Immature natural killer cell (primary cell): ENCODE results near the gene TMEM131L. TPM values are rescaled to one million over a fixed set of nuclear protein-coding genes. Genes with fewer than 3 reads are reported as not detected.
A peak's percentile ranks its signal among the peaks of the same experiment; 100 is the strongest.
"Not testable (repeated sequence)": the region's sequence is repeated elsewhere in the genome, so short reads cannot be mapped to it uniquely, and the experiment has no call there.

Experiments
- DNase-seq, 3 donors: peaks; one replicate each; pipeline ENCODE4 v3.0.0; 2022; ENCODE audit warnings: mixed read lengths in 1 of 3
- H3K27ac Mint-ChIP-seq, 6 donors: one replicate each; pipeline ENCODE4 v1.8.0; 2020; ENCODE audit warnings: mixed read lengths in 6 of 6, mild to moderate bottlenecking in 5 of 6, inconsistent platforms in 4 of 6, moderate library complexity in 3 of 6
- H3K27me3 Mint-ChIP-seq, 3 donors: one replicate each; pipeline ENCODE4 v1.8.0; 2020 to 2021; ENCODE audit warnings: low read depth in 3 of 3, mild to moderate bottlenecking in 3 of 3, mixed read lengths in 3 of 3, moderate library complexity in 3 of 3, inconsistent platforms in 1 of 3
- H3K36me3 Mint-ChIP-seq, 3 donors: one replicate each; pipeline ENCODE4 v1.8.0; 2020; ENCODE audit warnings: mixed read lengths in 3 of 3, inconsistent platforms in 2 of 3, mild to moderate bottlenecking in 2 of 3
- H3K4me1 Mint-ChIP-seq, 2 donors: one replicate each; pipeline ENCODE4 v1.8.0; 2020; ENCODE audit warnings: inconsistent platforms in 2 of 2, mild to moderate bottlenecking in 2 of 2, mixed read lengths in 2 of 2, moderate library complexity in 1 of 2
- H3K4me3 Mint-ChIP-seq, 5 donors: one replicate each; pipeline ENCODE4 v1.8.0; 2020; ENCODE audit warnings: mild to moderate bottlenecking in 5 of 5, mixed read lengths in 5 of 5, inconsistent platforms in 3 of 5, moderate library complexity in 3 of 5
- H3K9me3 Mint-ChIP-seq, 6 donors: one replicate each; pipeline ENCODE4 v1.8.0; 2020; ENCODE audit warnings: mild to moderate bottlenecking in 6 of 6, mixed read lengths in 6 of 6, inconsistent platforms in 4 of 6, moderate library complexity in 3 of 6
- polyA plus RNA-seq, 3 donors: library from polyadenylated mRNA; unstranded; fragments of 300-500 nt; fragmentation: Illumina TruSeq; gene quantifications; one replicate each; pipeline ENCODE4 v1.2.3, GENCODE V29; 2021

Gene TMEM131L
- polyA plus RNA-seq, 3 donors from 2014 or later = 9.3 to 32.4 (median 20.6) TPM

- Mint-ChIP-seq H3K9me3 (no peaks in the 10 kb centered on the region), H3K27me3 (peaks cover 0 to 4% (median 3%) of the 10 kb centered on the region in 3 donors), H3K4me1 (peaks cover 38 to 59% of the 10 kb centered on the region in 2 donors), H3K27ac (peak overlapping the region; percentile 82 to 96 (median 92)), H3K4me3 (peak overlapping the region; percentile 82 to 99 (median 84)), H3K36me3 (peaks cover 0 to 3% (median 0%) of the 10 kb centered on the region in 3 donors)
- DNase-seq = no peak
Measured at GRCh38 chr4:153433754-153434105, 32.4 kb upstream of the TMEM131L start.

- peaks cover 0 to 3% (median 0%) of the 10 kb centered on the region in 3 donors for H3K36me3 Mint-ChIP-seq
- H3K27ac Mint-ChIP-seq = peak overlapping the region in 4 of 6 donors; percentile 1 to 96 (median 66)
- no peak for DNase-seq
- H3K4me3 Mint-ChIP-seq = peak overlapping the region in 3 of 5 donors; percentile 84 to 99 (median 87)
- H3K27me3 Mint-ChIP-seq = peaks cover 0 to 7% (median 3%) of the 10 kb centered on the region in 3 donors
- no peaks in the 10 kb centered on the region for H3K9me3 Mint-ChIP-seq
- H3K4me1 Mint-ChIP-seq = peaks cover 43 to 61% of the 10 kb centered on the region in 2 donors
Measured at GRCh38 chr4:153434190-153434589, 32.0 kb upstream of the TMEM131L start.

GRCh38 chr4:153438916-153439756 lies 27.0 kb upstream of the TMEM131L start:
- peak overlapping the region; percentile 73 to 93 (median 88) for H3K27ac Mint-ChIP-seq
- H3K4me3 Mint-ChIP-seq = peak overlapping the region; percentile 88 to 96 (median 92)
- H3K9me3 Mint-ChIP-seq = no peaks in the 10 kb centered on the region
- peak; percentile 70 to 72 (median 71) for DNase-seq
- H3K36me3 Mint-ChIP-seq = no peaks in the 10 kb centered on the region
- peaks cover 40 to 51% of the 10 kb centered on the region in 2 donors for H3K4me1 Mint-ChIP-seq
- H3K27me3 Mint-ChIP-seq = peaks cover 0 to 13% (median 6%) of the 10 kb centered on the region in 3 donors

- no peaks in the 10 kb centered on the region for H3K9me3 Mint-ChIP-seq
Measured at GRCh38 chr4:153439831-153440230, 26.3 kb upstream of the TMEM131L start.

GRCh38 chr4:153440475-153440874 lies 25.7 kb upstream of the TMEM131L start:
- DNase-seq = no peak
- peaks cover 37 to 47% of the 10 kb centered on the region in 2 donors for H3K4me1 Mint-ChIP-seq
- H3K27ac Mint-ChIP-seq = peak overlapping the region in 1 of 6 donors; percentile 54
- no peaks in the 10 kb centered on the region for H3K9me3 Mint-ChIP-seq
- no peaks in the 10 kb centered on the region for H3K36me3 Mint-ChIP-seq
- peak overlapping the region in 3 of 5 donors; percentile 34 to 59 (median 58) for H3K4me3 Mint-ChIP-seq
- peaks cover 0 to 13% (median 6%) of the 10 kb centered on the region in 3 donors for H3K27me3 Mint-ChIP-seq

More at GRCh38 chr4:153439831-153440230, 26.3 kb upstream of the TMEM131L start:
- Mint-ChIP-seq H3K4me3 (peak overlapping the region; percentile 88 to 96 (median 92)), H3K27ac (peak overlapping the region in 5 of 6 donors; percentile 74 to 93 (median 92)), H3K27me3 (peaks cover 0 to 13% (median 6%) of the 10 kb centered on the region in 3 donors), H3K4me1 (peaks cover 37 to 47% of the 10 kb centered on the region in 2 donors), H3K36me3 (no peaks in the 10 kb centered on the region)
- DNase-seq = peak in 1 of 3 donors; percentile 1

- Mint-ChIP-seq H3K27me3 (peaks cover 0 to 1% (median 0%) of the 10 kb centered on the region in 3 donors), H3K4me1 (peaks cover 17 to 25% of the 10 kb centered on the region in 2 donors), H3K36me3 (no peaks in the 10 kb centered on the region), H3K9me3 (no peaks in the 10 kb centered on the region), H3K27ac (no peak overlapping the region), H3K4me3 (no peak overlapping the region)
- DNase-seq = no peak
Measured at GRCh38 chr4:153447175-153447905, 18.8 kb upstream of the TMEM131L start.

- Mint-ChIP-seq H3K27me3 (peaks cover 0 to 2% (median 0%) of the 10 kb centered on the region in 3 donors), H3K4me1 (peaks cover 17 to 22% of the 10 kb centered on the region in 2 donors), H3K27ac (no peak overlapping the region), H3K36me3 (no peaks in the 10 kb centered on the region), H3K9me3 (no peaks in the 10 kb centered on the region), H3K4me3 (no peak overlapping the region)
- no peak for DNase-seq
Measured at GRCh38 chr4:153448003-153448731, 18.0 kb upstream of the TMEM131L start.

- Mint-ChIP-seq H3K27me3 (peaks cover 0 to 2% (median 0%) of the 10 kb centered on the region in 3 donors), H3K9me3 (no peaks in the 10 kb centered on the region), H3K36me3 (no peaks in the 10 kb centered on the region), H3K4me3 (no peak overlapping the region), H3K4me1 (peaks cover 17 to 19% of the 10 kb centered on the region in 2 donors), H3K27ac (peak overlapping the region in 1 of 6 donors; percentile 60)
- DNase-seq = no peak
Measured at GRCh38 chr4:153449338-153449737, 16.8 kb upstream of the TMEM131L start.

GRCh38 chr4:153450544-153450917 lies 15.6 kb upstream of the TMEM131L start:
- Mint-ChIP-seq H3K27me3 (peaks cover 0 to 2% (median 0%) of the 10 kb centered on the region in 3 donors), H3K4me1 (peaks cover 17 to 19% of the 10 kb centered on the region in 2 donors), H3K36me3 (no peaks in the 10 kb centered on the region), H3K4me3 (peak overlapping the region; percentile 3 to 72 (median 43)), H3K9me3 (no peaks in the 10 kb centered on the region), H3K27ac (peak overlapping the region; percentile 43 to 92 (median 64))
- DNase-seq = no peak

GRCh38 chr4:153451145-153451544 lies 15.0 kb upstream of the TMEM131L start:
- H3K27ac Mint-ChIP-seq, H3K4me3 Mint-ChIP-seq, H3K27me3 Mint-ChIP-seq, H3K36me3 Mint-ChIP-seq, H3K9me3 Mint-ChIP-seq, DNase-seq: not testable (repeated sequence)
- peaks cover 17 to 19% of the 10 kb centered on the region in 2 donors for H3K4me1 Mint-ChIP-seq

- no peaks in the 10 kb centered on the region for H3K9me3 Mint-ChIP-seq
- peak overlapping the region in 1 of 5 donors; percentile 33 for H3K4me3 Mint-ChIP-seq
- peak overlapping the region in 1 of 6 donors; percentile 61 for H3K27ac Mint-ChIP-seq
- no peaks in the 10 kb centered on the region for H3K36me3 Mint-ChIP-seq
- no peak for DNase-seq
- H3K4me1 Mint-ChIP-seq = peaks cover 17 to 19% of the 10 kb centered on the region in 2 donors
- H3K27me3 Mint-ChIP-seq = peaks cover 0 to 2% (median 0%) of the 10 kb centered on the region in 3 donors
Measured at GRCh38 chr4:153451911-153452657, 14.1 kb upstream of the TMEM131L start.

GRCh38 chr4:153452658-153453378 lies 13.3 kb upstream of the TMEM131L start:
- Mint-ChIP-seq H3K27me3 (peaks cover 0 to 2% (median 0%) of the 10 kb centered on the region in 3 donors), H3K4me3 (no peak overlapping the region), H3K27ac (peak overlapping the region in 1 of 6 donors; percentile 26), H3K36me3 (no peaks in the 10 kb centered on the region), H3K9me3 (no peaks in the 10 kb centered on the region), H3K4me1 (peaks cover 15 to 19% of the 10 kb centered on the region in 2 donors)
- DNase-seq = no peak
